GM23338 (cell line): Measurements from ENCODE around the gene SRSF2. TPM values are rescaled to one million over a fixed set of nuclear protein-coding genes. Genes with fewer than 3 reads are reported as not detected.

Source experiments
- ATAC-seq: fragments of 200-7000 bp; cut with Tn5 transposase; 3 replicates; pipeline ENCODE4 v1.9.1; 2020
- DNase-seq: peaks from one replicate; pipeline ENCODE4 v3.0.0-alpha.2; 2015; ENCODE audit warnings: low spot score
- H2AFZ ChIP-seq: fragments of 200-600 bp; sonication (generic); 2 replicates; pipeline ENCODE4 v1.8.0; 2016; ENCODE audit warnings: antibody characterized with exemption, mild to moderate bottlenecking, moderate library complexity
- H3F3A ChIP-seq: fragments of 200-600 bp; sonication (generic); replicated peaks from 2 replicates; pipeline ENCODE4 v1.8.0; 2017; ENCODE audit warnings: antibody characterized with exemption, mixed run types, low read depth
- H3K27ac ChIP-seq: fragments of 200-600 bp; sonication (generic); 2 replicates; pipeline ENCODE4 v1.6.1; 2016; ENCODE audit warnings: low read depth
- H3K27me3 ChIP-seq: fragments of 200-600 bp; sonication (generic); 2 replicates; pipeline ENCODE4 v1.8.0; 2016; ENCODE audit warnings: mild to moderate bottlenecking, mixed run types, moderate library complexity; ENCODE audit not compliant: insufficient read depth
- H3K36me3 ChIP-seq: fragments of 200-600 bp; sonication (generic); 2 replicates; pipeline ENCODE4 v1.8.0; 2016; ENCODE audit warnings: mild to moderate bottlenecking; ENCODE audit not compliant: insufficient read depth
- H3K4me1 ChIP-seq: fragments of 200-600 bp; sonication (generic); 2 replicates; pipeline ENCODE4 v1.8.0; 2016; ENCODE audit warnings: mild to moderate bottlenecking, moderate library complexity; ENCODE audit not compliant: insufficient read depth
- H3K4me2 ChIP-seq: fragments of 200-600 bp; sonication (generic); 2 replicates; pipeline ENCODE4 v1.7.1; 2017; ENCODE audit warnings: mixed run types
- H3K4me3 ChIP-seq: fragments of 200-600 bp; sonication (generic); 2 replicates; pipeline ENCODE4 v1.6.1; 2016; ENCODE audit warnings: mixed run types
- H3K79me2 ChIP-seq: fragments of 200-600 bp; sonication (generic); replicated peaks from 2 replicates; pipeline ENCODE4 v1.8.0; 2017; ENCODE audit warnings: mild to moderate bottlenecking; ENCODE audit not compliant: insufficient read depth
- H3K9me2 ChIP-seq: fragments of 200-600 bp; sonication (generic); 2 replicates; pipeline ENCODE4 v1.8.0; 2017; ENCODE audit not compliant: insufficient read depth
- H4K20me1 ChIP-seq: fragments of 200-600 bp; sonication (generic); replicated peaks from 2 replicates; pipeline ENCODE4 v1.8.0; 2017; ENCODE audit warnings: mild to moderate bottlenecking; ENCODE audit not compliant: insufficient read depth
- H3K27ac Mint-ChIP-seq: 2 replicates; pipeline ENCODE4 v1.8.0; 2020; ENCODE audit warnings: inconsistent platforms, mild to moderate bottlenecking, moderate library complexity, mixed read lengths
- H3K27me3 Mint-ChIP-seq: 3 replicates; pipeline ENCODE4 v1.8.0; 2022; ENCODE audit warnings: low read depth, mild to moderate bottlenecking, moderate library complexity, mixed read lengths, inconsistent platforms; ENCODE audit not compliant: insufficient read depth, poor library complexity
- H3K36me3 Mint-ChIP-seq: 3 replicates; pipeline ENCODE4 v1.8.0; 2021; ENCODE audit warnings: low read depth, mild to moderate bottlenecking, inconsistent platforms, moderate library complexity, mixed read lengths
- H3K4me1 Mint-ChIP-seq: 3 replicates; pipeline ENCODE4 v1.8.0; 2020; ENCODE audit warnings: mild to moderate bottlenecking, inconsistent platforms, mixed read lengths
- H3K4me3 Mint-ChIP-seq: 3 replicates; pipeline ENCODE4 v1.8.0; 2021; ENCODE audit warnings: moderate library complexity, mild to moderate bottlenecking, inconsistent platforms, mixed read lengths
- H3K9me3 Mint-ChIP-seq: 3 replicates; pipeline ENCODE4 v1.8.0; 2020; ENCODE audit warnings: moderate library complexity, mild to moderate bottlenecking, inconsistent platforms, mixed read lengths
- CREB1 ChIP-seq: fragments of 250-450 bp; sonication (Bioruptor Pico); IDR thresholded peaks from 2 replicates; pipeline ENCODE4 v1.5.0; 2020; ENCODE audit warnings: low read depth, mild to moderate bottlenecking, moderate library complexity
- CTCF ChIP-seq, 2 experiments: fragments of 200-600 bp in 1 of 2; sonication (generic) in 1 of 2; conservative IDR thresholded peaks; 2 replicates each; pipeline versions ENCODE4 v1.5.1 to v1.6.1; 2016 to 2017; ENCODE audit warnings: antibody characterized with exemption in 2 of 2, low read depth in 2 of 2, mild to moderate bottlenecking in 2 of 2, moderate library complexity in 1 of 2
- ETS1 ChIP-seq: IDR thresholded peaks from 2 replicates; pipeline ENCODE4 v1.6.1; 2016; ENCODE audit warnings: antibody characterized with exemption
- EZH2 ChIP-seq: fragments of 200-600 bp; sonication (generic); IDR thresholded peaks from one replicate; pipeline ENCODE4 v1.8.0; 2017; ENCODE audit warnings: antibody characterized with exemption, mild to moderate bottlenecking, low read depth; ENCODE audit not compliant: unreplicated experiment
- EZH2phosphoT487 ChIP-seq: fragments of 200-600 bp; sonication (generic); IDR thresholded peaks from one replicate; pipeline ENCODE4 v1.8.1; 2018; ENCODE audit warnings: antibody characterized with exemption; ENCODE audit not compliant: unreplicated experiment
- JUNB ChIP-seq: IDR thresholded peaks from one replicate; pipeline ENCODE4 v1.6.1; 2016; ENCODE audit warnings: antibody characterized with exemption; ENCODE audit not compliant: unreplicated experiment
- NANOG ChIP-seq: IDR thresholded peaks from 2 replicates; pipeline ENCODE4 v1.6.1; 2016; ENCODE audit warnings: antibody characterized with exemption, borderline replicate concordance
- POLR2AphosphoS5 ChIP-seq: IDR thresholded peaks from 2 replicates; pipeline ENCODE4 v1.6.1; 2016; ENCODE audit warnings: antibody characterized with exemption, low read depth
- REST ChIP-seq: IDR thresholded peaks from one replicate; pipeline ENCODE4 v1.6.1; 2018; ENCODE audit warnings: antibody characterized with exemption; ENCODE audit not compliant: unreplicated experiment
- STAT1 ChIP-seq: IDR thresholded peaks from one replicate; pipeline ENCODE4 v1.6.1; 2016; ENCODE audit warnings: antibody characterized with exemption; ENCODE audit not compliant: unreplicated experiment
- ZNF114 ChIP-seq: fragments of 250-450 bp; sonication (Bioruptor Pico); IDR thresholded peaks from 2 replicates; pipeline ENCODE4 v1.5.0; 2020; ENCODE audit warnings: mild to moderate bottlenecking, moderate library complexity
- ZNF331 ChIP-seq: fragments of 250-450 bp; sonication (Bioruptor Pico); IDR thresholded peaks from 2 replicates; pipeline ENCODE4 v1.5.0; 2020; ENCODE audit warnings: low read depth, mild to moderate bottlenecking, moderate library complexity
- ZNF462 ChIP-seq: fragments of 250-450 bp; sonication (Bioruptor Pico); IDR thresholded peaks from 2 replicates; pipeline ENCODE4 v1.5.0; 2020; ENCODE audit warnings: mild to moderate bottlenecking, moderate library complexity
- polyA plus RNA-seq: library from polyadenylated mRNA; unstranded; fragments of >200 nt; fragmentation: Nextera tagmentation; extraction: Ambion mirVana; gene quantifications from 2 replicates; pipeline ENCODE4 v1.2.1, GENCODE V29; 2016
- total RNA-seq: library from RNA; depleted of rRNA; stranded (reverse); fragments of >200 nt; shearing (Covaris generic); gene quantifications from 2 replicates; pipeline ENCODE4 v1.2.3, GENCODE V29; 2014

Gene SRSF2
- total and polyA plus RNA-seq, 2 experiments from 2014 or later, result 317 to 547 TPM

- H3K27ac ChIP-seq, result no peak overlapping the region
- peaks cover 26% of the 10 kb centered on the region for H3K36me3 Mint-ChIP-seq
Measured at GRCh38 chr17:76753061-76753961, 16.2 kb upstream of the SRSF2 start.

More at GRCh38 chr17:76753061-76753961, 16.2 kb upstream of the SRSF2 start:
- Mint-ChIP-seq H3K27me3 (peaks cover 3% of the 10 kb centered on the region), H3K4me3 (no peak overlapping the region), H3K4me1 (no peaks in the 10 kb centered on the region), H3K9me3 (no peaks in the 10 kb centered on the region; the same call in 2 of the 3 replicates), H3K27ac (peak overlapping the region; percentile 52; the same call in 1 of the 2 replicates)
- ATAC-seq (no peak), DNase-seq (no peak)
- Histone ChIP-seq H3K4me2 (no peak overlapping the region), H3K27me3 (no peaks in the 10 kb centered on the region), H3F3A (no peaks in the 10 kb centered on the region), H3K79me2 (no peaks in the 10 kb centered on the region), H3K4me3 (no peak overlapping the region), H3K36me3 (no peaks in the 10 kb centered on the region), H4K20me1 (no peaks in the 10 kb centered on the region), H3K9me2 (no peaks in the 10 kb centered on the region), H2AFZ (no peak overlapping the region), H3K4me1 (no peaks in the 10 kb centered on the region)
- TF ChIP-seq REST, result no peak
- TF ChIP-seq CTCF (conservative IDR thresholded peaks at IDR 0.05; ENCODE audit: low read depth in 2 of 2), result no peak
- TF ChIP-seq EZH2phosphoT487, result no peak
- no peak for TF ChIP-seq ZNF331 (CRISPR knock-in tag)
- TF ChIP-seq POLR2AphosphoS5, result no peak
- TF ChIP-seq STAT1, result no peak
- TF ChIP-seq ZNF114, result no peak
- TF ChIP-seq ZNF462, result no peak
- no peak for TF ChIP-seq CREB1
- TF ChIP-seq EZH2, result no peak
- no peak for TF ChIP-seq NANOG
- no peak for TF ChIP-seq JUNB
- no peak for TF ChIP-seq ETS1
